Measurements from ENCODE around the gene C19orf12.

DNA sequence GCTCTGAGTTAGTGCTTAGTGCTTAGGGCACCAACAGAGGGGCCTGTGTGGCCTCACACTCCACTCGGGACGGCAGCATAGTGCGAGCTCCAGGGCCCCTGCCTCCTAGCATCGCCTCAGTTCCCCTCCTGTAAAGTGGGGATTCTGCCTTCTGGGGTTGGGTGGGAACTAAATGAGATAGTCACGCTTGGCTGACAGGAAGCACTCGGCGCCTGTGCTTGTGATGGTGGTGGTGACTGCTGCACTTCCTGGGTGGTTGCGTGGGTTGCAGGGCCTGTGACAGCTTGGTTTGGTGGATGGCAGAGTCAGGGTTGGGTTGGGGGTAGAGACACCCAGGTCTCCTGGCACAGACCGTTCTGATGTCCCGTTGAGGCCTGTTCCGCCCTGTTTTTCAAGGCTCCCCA lies 42.1 kb downstream of the C19orf12 start:
- TF ChIP-seq GLIS3 (CRISPR knock-in tag; IDR thresholded peaks at IDR 0.05) (no peak), ISL1 (CRISPR knock-in tag; IDR thresholded peaks at IDR 0.05) (no peak), ZNF565 (CRISPR knock-in tag; conservative IDR thresholded peaks at IDR 0.05; ENCODE audit: low read depth) (no peak), ZNF70 (CRISPR knock-in tag; IDR thresholded peaks at IDR 0.05) (no peak)

Measured in SK-N-SH treated with all-trans-retinoic acid at 6 μM for 48 hours (cell line).